ENCODE results near the gene HDLBP. TPM values are rescaled to one million over a fixed set of nuclear protein-coding genes. Genes with fewer than 3 reads are reported as not detected.

HDLBP gene
- total RNA-seq, 1 donor from 2014 or later = 373 TPM

DNA sequence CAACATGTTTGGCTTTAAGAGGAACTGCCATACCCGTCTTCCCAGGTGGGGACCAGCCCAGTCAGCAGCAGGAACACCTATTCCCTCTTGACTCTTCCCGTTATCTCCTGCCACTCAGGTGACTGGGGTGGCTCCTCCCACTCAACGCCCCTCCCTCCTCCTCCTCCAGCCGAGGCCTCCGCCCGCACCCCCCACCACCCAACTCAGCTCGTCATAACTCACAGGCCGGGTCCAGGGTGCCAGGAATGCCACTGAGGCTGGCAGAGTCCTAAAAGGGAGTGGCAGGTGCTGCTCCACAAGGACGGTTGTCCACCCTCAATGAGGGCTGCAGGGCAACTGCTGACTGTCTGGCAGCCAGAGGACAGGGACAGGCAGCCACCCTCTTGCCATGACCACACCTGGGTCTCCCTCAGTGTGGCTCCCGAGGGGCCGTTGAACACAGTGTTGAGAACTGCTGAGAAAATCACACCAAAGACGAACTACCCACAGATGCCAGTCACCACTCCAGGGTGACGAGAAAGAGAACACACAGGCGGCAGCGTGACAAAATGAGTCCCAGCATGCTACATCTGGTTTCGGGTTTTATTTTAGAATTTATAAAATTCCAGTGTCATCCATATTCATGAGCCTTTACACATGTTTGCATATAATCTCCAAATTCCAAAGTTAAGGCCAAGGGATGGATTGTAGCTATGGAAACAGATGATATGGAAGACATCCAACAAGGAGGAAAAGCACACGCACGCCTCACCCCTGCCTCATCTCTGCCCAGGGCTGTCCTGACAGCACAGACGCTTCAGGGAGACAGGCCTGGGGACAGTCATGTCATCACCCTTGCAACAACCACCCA lies 88.5 kb downstream of the HDLBP start:
- peak; percentile 30 for ATAC-seq (ENCODE audit: poor library complexity)
- DNase-seq = peak; percentile 30
- intact Hi-C loops (cut with DNase I) = no loop called here

- DNase-seq (peak; percentile 17), ATAC-seq (ENCODE audit: poor library complexity) (no peak)
- intact Hi-C loops (cut with DNase I) = no loop called here
Observed at GRCh38 chr2:241225983-241226382, 89.5 kb downstream of the HDLBP start.

DNA sequence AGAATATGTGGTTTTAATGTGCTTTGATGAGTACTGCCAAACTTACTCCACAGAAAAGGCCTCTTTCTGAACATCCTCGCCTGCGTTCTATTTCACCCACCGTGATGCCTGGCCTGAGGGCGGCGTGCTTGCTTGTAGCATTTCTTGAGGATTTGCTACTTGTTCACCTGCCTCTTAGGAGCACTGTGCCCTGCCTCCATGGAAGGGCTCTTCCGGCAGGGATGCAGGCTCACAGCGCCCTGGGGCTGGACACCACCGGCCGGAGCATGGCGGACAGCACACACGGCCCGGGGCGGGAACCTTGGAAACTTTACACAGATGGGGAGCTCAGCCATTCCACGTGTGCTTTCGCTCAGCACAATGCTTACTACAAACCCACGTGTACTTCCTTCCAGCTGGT lies 89.9 kb downstream of the HDLBP start:
- DNase-seq (peak; percentile 36), ATAC-seq (ENCODE audit: poor library complexity) (no peak)
- intact Hi-C loops (cut with DNase I) = no loop called here

DNA sequence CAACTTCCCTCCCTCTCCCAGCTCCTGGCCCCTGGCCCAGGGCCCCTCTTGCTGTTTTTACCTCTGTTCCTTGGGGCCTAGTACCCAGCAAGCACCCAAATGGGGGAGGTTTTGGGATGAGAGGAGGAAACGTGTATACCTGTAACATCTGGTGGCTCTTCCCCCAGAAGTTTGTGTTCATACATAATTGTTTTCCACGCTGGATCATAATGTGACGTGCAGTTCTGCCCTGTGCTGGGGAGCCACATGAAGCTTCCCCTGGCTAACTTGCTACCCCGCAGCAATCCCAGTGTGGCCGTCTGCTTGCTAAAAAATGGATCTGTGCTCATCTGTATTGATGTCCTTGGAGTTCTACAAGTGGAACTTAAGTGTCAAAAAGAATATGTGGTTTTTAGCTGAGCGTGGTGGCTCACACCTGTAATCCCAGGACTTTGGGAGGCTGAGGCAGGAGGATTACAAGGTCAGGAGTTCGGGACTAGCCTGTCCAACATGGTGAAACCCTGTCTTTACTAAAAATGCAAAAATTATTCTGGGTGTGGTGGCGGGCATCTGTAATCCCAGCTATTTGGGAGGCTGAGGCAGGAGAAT lies 90.5 kb downstream of the HDLBP start:
- peak; percentile 13 for DNase-seq
- ATAC-seq (ENCODE audit: poor library complexity) = no peak
- intact Hi-C loops (cut with DNase I) = no loop called here

DNA sequence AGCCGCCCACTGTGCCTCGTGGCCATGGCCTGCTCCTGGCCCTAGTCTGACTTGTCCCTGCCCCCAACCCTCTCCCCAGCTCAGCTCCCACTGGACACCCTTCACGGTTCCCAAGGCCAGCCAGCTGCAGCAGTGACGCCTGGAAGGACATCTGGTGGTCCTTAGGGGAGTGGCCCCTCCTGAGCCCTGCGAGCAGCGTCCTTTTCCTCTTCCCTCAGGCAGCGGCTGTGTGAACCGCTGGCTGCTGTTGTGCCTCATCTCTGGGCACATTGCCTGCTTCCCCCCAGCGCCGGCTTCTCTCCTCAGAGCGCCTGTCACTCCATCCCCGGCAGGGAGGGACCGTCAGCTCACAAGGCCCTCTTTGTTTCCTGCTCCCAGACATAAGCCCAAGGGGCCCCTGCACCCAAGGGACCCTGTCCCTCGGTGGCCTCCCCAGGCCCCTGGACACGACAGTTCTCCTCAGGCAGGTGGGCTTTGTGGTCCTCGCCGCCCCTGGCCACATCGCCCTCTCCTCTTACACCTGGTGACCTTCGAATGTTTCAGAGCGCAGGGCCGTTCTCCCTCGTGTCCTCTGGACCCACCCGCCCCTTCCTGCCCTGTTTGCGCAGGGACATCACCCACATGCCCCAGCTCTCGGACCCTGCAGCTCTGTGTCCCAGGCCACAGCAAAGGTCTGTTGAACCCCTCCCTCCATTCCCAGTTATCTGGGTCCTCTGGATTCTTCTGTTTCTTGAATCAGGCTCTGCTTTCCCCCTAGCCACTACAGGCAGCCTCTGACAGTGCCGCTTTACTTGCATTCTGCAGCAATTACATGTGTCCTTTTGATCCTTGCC lies 91.2 kb downstream of the HDLBP start:
- intact Hi-C loops (cut with DNase I) = no loop called here
- DNase-seq (peak; percentile 65), ATAC-seq (ENCODE audit: poor library complexity) (peak; percentile 42)

DNA sequence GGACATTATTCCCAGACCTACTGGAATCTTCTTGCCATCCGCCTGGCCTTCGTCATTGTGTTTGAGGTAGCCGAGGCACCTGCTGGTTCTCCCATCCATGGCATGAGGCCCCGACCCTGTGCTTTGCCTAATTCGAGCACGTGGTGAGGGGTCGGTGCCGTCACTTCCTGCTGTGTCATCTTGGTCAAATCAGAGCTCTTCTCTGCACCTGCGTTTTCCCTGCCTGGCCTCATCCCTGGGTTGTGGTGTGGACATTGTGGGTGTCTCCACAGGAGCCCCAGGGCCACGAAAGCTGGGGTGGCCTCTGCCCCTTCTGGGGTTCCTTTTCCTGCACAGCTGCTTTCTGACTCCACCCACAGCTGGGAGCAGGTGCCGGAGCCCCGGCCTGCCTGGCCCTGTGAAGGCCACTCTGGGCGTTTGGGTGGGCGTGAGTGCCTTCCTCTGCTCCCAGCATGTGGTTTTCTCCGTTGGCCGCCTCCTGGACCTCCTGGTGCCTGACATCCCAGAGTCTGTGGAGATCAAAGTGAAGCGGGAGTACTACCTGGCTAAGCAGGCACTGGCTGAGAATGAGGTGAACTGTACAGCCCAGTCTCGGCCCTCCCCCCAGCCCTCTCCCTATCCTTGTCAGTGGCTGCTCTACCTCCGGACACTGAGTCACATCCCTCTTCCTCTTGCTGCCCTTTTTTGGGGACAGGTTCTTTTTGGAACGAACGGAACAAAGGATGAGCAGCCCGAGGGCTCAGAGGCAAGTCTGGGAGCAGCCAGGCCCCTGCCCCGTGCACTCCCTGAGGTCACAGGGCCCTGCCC lies 92.1 kb downstream of the HDLBP start:
- intact Hi-C loops (cut with DNase I) = no loop called here
- peak; percentile 34 for DNase-seq
- ATAC-seq (ENCODE audit: poor library complexity) = no peak

- intact Hi-C loops (cut with DNase I) = no loop called here
- DNase-seq = no peak
- no peak for ATAC-seq (ENCODE audit: poor library complexity)
Observed at GRCh38 chr2:241219856-241220356, 95.6 kb downstream of the HDLBP start.

GRCh38 chr2:241219030-241219382 lies 96.5 kb downstream of the HDLBP start:
- DNase-seq (no peak), ATAC-seq (ENCODE audit: poor library complexity) (no peak)
- intact Hi-C loops (cut with DNase I) = no loop called here

- ATAC-seq (ENCODE audit: poor library complexity) (peak; percentile 42), DNase-seq (peak; percentile 70)
- intact Hi-C loops (cut with DNase I) = no loop called here
Observed at GRCh38 chr2:241218131-241219029, 97.1 kb downstream of the HDLBP start.

DNA sequence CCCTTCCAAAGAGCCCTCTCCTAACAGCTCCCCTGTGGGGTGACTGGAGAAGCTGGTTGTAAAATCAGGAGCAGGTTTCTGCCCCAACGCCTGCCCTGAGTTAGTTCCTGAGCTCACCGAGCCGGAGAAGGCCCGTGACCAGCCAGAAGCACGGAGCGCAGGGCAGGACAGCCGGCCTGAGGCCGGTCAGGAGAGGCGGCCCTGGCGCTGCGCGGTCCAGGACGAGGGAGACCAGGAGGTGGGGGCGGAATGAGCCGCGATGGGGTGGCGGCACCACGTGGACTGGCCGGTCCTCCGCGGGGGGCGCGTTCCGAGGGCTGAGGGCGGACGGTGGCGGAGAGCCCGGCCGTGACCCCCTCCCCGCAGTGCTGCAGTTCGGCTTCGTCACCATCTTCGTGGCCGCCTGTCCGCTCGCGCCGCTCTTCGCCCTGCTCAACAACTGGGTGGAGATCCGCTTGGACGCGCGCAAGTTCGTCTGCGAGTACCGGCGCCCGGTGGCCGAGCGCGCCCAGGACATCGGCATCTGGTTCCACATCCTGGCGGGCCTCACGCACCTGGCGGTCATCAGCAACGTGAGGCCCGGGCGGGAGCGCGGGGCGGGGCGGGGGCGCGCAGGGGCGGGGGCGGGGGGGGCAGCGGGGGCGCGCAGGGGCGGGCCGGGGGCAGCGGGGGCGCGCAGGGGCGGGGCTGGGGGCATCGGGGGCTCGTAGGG lies 98.0 kb downstream of the HDLBP start:
- intact Hi-C loops (cut with DNase I) = no loop called here
- DNase-seq = peak; percentile 85
- peak; percentile 86 for ATAC-seq (ENCODE audit: poor library complexity)

DNA sequence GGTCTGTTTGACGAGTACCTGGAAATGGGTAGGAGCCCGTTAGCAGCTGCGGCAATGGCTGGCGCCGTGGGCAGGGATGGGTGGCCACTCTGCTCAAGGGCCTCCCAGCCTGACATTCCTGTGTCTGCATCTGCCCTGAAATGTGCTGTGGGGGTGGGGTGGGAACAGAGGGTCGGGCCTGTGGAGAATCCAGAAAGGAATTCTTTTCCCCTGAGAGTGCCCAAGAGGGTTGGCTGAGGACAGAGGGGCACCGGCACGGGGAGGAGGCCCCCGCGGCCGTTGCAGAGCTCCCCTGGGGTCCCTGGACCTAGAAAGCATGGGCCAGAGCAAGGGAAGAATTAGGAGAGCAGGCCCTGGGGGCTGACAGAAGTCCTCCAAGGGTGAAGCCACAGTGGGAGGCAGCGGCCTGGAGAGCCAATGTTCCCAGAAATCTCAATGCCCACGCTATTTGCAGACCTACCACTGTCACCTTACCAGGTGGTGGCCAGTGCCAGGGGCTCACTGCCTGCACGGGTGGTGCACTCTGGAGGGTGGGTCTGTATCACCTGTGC lies 99.2 kb downstream of the HDLBP start:
- intact Hi-C loops (cut with DNase I) = no loop called here
- DNase-seq = no peak
- no peak for ATAC-seq (ENCODE audit: poor library complexity)

- DNase-seq (no peak), ATAC-seq (ENCODE audit: poor library complexity) (no peak)
- intact Hi-C loops (cut with DNase I) = no loop called here
Observed at GRCh38 chr2:241215421-241215820, 100.1 kb downstream of the HDLBP start.

DNA sequence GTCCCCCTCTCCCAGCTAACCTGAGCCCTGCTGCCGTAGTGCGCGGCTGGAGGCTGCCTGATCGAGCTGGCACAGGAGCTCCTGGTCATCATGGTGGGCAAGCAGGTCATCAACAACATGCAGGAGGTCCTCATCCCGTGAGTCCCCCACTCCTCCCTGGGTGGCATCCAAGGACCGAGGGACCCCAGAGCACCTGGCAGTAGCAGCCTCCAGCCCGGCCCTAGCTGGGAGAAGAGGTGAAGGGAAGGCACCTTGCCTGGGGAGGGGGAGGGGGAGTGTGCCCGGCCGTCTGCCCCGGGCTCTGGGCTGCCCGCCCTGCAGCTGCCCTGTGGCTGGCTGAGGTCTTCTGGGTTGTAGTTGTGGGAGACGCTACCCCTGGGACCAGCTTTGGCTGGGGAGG lies 100.7 kb downstream of the HDLBP start:
- DNase-seq = no peak
- ATAC-seq (ENCODE audit: poor library complexity) = no peak
- intact Hi-C loops (cut with DNase I) = no loop called here

- ATAC-seq (ENCODE audit: poor library complexity) (no peak), DNase-seq (no peak)
- intact Hi-C loops (cut with DNase I) = no loop called here
Observed at GRCh38 chr2:241214209-241214608, 101.3 kb downstream of the HDLBP start.

DNA sequence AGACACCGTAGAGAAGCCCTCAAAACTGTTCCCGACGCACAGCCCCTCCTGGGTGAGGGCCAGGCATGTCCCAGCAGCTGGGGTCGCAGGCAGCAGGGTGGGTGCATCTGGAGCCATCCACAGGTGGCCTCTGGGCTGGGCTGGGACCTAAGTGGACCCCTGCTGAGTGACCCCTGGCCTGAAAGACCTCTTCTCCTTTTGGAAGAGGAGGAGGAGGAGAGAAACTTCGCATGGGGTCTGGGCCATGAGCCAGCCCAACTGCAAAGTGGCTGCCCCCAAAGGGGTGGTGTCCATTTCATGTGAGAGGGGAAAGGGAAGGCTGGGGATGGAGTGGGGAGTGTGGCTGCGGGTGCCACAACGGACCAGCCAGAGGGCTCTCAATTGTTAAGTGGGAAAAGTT lies 101.9 kb downstream of the HDLBP start:
- DNase-seq (no peak), ATAC-seq (ENCODE audit: poor library complexity) (no peak)
- intact Hi-C loops (cut with DNase I) = no loop called here

DNA sequence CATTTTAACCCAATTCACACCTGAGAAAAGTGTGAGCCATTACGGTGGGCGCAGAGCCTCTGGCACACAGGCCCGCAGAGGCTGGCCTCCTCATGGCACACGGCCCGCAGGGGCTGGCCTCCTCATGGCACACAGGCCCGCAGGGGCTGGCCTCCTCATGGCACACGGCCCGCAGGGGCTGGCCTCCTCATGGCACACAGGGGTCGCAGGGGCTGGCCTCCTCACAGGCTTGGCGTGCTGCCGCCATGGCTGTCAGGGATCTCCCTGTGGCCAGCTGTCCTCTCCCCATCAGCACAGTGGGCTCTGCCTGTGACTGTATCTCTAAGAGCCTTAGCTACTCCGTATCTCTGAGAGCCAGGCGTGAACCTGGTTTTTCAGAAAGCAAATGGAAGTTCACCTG lies 102.4 kb downstream of the HDLBP start:
- intact Hi-C loops (cut with DNase I) = no loop called here
- ATAC-seq (ENCODE audit: poor library complexity) = no peak
- no peak for DNase-seq

GRCh38 chr2:241211276-241211675 lies 104.2 kb downstream of the HDLBP start:
- ATAC-seq (ENCODE audit: poor library complexity) (no peak), DNase-seq (no peak)
- intact Hi-C loops (cut with DNase I) = no loop called here
